HCT116 (cell line): Measurements from ENCODE around the gene CENPC. TPM values are rescaled to one million over a fixed set of nuclear protein-coding genes. Genes with fewer than 3 reads are reported as not detected.

Source experiments
- ATAC-seq: fragments of 200-7000 bp; cut with Tn5 transposase; 2 replicates; pipeline ENCODE4 v1.9.1; 2020; ENCODE audit warnings: mild to moderate bottlenecking, moderate library complexity
- BruUV-seq: library from RNA; stranded (reverse); fragments of 400-500 nt; replicated peaks from 2 replicates; lab custom pipeline; 2021; lab: Mats Ljungman, UMichigan
- CTCF ChIA-PET: fragments of 300-600 bp; sonication (Branson Sonifier 250); formaldehyde crosslinking; loops from one replicate; lab custom pipeline; 2021; ENCODE audit warnings: antibody characterized with exemption; lab: Charles Lee
- POLR2A ChIA-PET: fragments of 300-600, 350-600 bp; sonication (Branson Sonifier 250); formaldehyde crosslinking; loops from one replicate; lab custom pipeline; 2021; ENCODE audit warnings: antibody characterized with exemption; lab: Charles Lee
- RAD21 ChIA-PET, 2 experiments: fragments of 300-600 bp; sonication (Branson Sonifier 250); formaldehyde crosslinking; loops; one replicate each; lab custom pipeline; 2023; ENCODE audit warnings: low total read pairs in 2 of 2; ENCODE audit not compliant: uncharacterized antibody in 2 of 2, unreplicated experiment in 2 of 2, low non-redundant PET in 1 of 2; lab: Charles Lee
- DNase-seq: peaks from one replicate; pipeline ENCODE4 v3.0.0-alpha.2; 2010; ENCODE audit warnings: low read depth, low spot score
- H2AFZ ChIP-seq: fragments of 200-600 bp; shearing (Covaris generic), sonication (generic); 2 replicates; pipeline ENCODE4 v1.6.1; 2017; ENCODE audit warnings: low read depth, mixed run types, mixed read lengths, antibody characterized with exemption, low read length; ENCODE audit not compliant: poor library complexity, severe bottlenecking
- H3K27ac ChIP-seq: 2 replicates; pipeline ENCODE4 v1.5.1; 2012; ENCODE audit warnings: low read depth, low read length
- H3K27me3 ChIP-seq: fragments of 200-600 bp; sonication (generic); 2 replicates; pipeline ENCODE4 v1.6.1; 2016; ENCODE audit warnings: mixed run types, low read length, mixed read lengths; ENCODE audit not compliant: insufficient read depth
- H3K36me3 ChIP-seq, 2 experiments: fragments of 200-500 bp in 1 of 2; fragments of 200-600 bp in 1 of 2; sonication (Bioruptor generic) in 1 of 2; sonication (generic) in 1 of 2; 2 replicates each; pipeline versions ENCODE4 v1.5.1 to v1.6.1; 2014 to 2016; ENCODE audit warnings: low read length in 2 of 2, inconsistent platforms in 1 of 2, mixed read lengths in 1 of 2, mixed run types in 1 of 2; ENCODE audit not compliant: insufficient read depth in 2 of 2, control insufficient read depth in 1 of 2
- H3K4me1 ChIP-seq, 2 experiments: fragments of 200-600 bp in 1 of 2; sonication (generic) in 1 of 2; 2 replicates each; pipeline versions ENCODE4 v1.5.1 to v1.6.1; 2012 to 2017; ENCODE audit warnings: low read length in 2 of 2, inconsistent platforms in 1 of 2, mild to moderate bottlenecking in 1 of 2, mixed read lengths in 1 of 2, mixed run types in 1 of 2, moderate library complexity in 1 of 2; ENCODE audit not compliant: insufficient read depth in 2 of 2, control insufficient read depth in 1 of 2
- H3K4me2 ChIP-seq: fragments of 200-600 bp; sonication (generic); 2 replicates; pipeline ENCODE4 v1.6.1; 2017; ENCODE audit warnings: mixed run types, low read length, mixed read lengths
- H3K4me3 ChIP-seq, 2 experiments: fragments of 200-600 bp in 1 of 2; sonication (generic) in 1 of 2; replicated peaks in 1 of 2; 2 replicates each; pipeline ENCODE4 v1.5.1; 2011 to 2016; ENCODE audit warnings: low read length in 2 of 2, control low read depth in 1 of 2, low read depth in 1 of 2, mild to moderate bottlenecking in 1 of 2, mixed read lengths in 1 of 2, mixed run types in 1 of 2
- H3K79me2 ChIP-seq: fragments of 200-600 bp; sonication (generic); 2 replicates; pipeline ENCODE4 v1.6.1; 2017; ENCODE audit warnings: mild to moderate bottlenecking, mixed run types, low read length, moderate library complexity, mixed read lengths; ENCODE audit not compliant: insufficient read depth
- H3K9ac ChIP-seq: fragments of 200-600 bp; sonication (generic); 2 replicates; pipeline ENCODE4 v1.6.1; 2016; ENCODE audit warnings: low read length, mixed read lengths
- H3K9me2 ChIP-seq: fragments of 200-600 bp; sonication (generic), shearing (Covaris generic); 2 replicates; pipeline ENCODE4 v1.6.1; 2017; ENCODE audit warnings: mixed run types, mild to moderate bottlenecking, moderate library complexity; ENCODE audit not compliant: insufficient read depth
- H3K9me3 ChIP-seq, 2 experiments: fragments of 200-500 bp in 1 of 2; fragments of 200-600 bp in 1 of 2; sonication (Bioruptor generic) in 1 of 2; sonication (generic) in 1 of 2; 2 replicates each; pipeline ENCODE4 v1.6.1; 2014 to 2017; ENCODE audit warnings: low read length in 2 of 2, mixed read lengths in 2 of 2, inconsistent platforms in 1 of 2, low read depth in 1 of 2, mild to moderate bottlenecking in 1 of 2, mixed run types in 1 of 2, moderate library complexity in 1 of 2; ENCODE audit not compliant: control insufficient read depth in 1 of 2, insufficient read depth in 1 of 2
- H4K20me1 ChIP-seq: fragments of 200-600 bp; sonication (generic), shearing (Covaris generic); 2 replicates; pipeline ENCODE4 v1.6.1; 2017; ENCODE audit warnings: mixed run types, mild to moderate bottlenecking, moderate library complexity; ENCODE audit not compliant: insufficient read depth
- CBX3 ChIP-seq: IDR thresholded peaks from 2 replicates; pipeline ENCODE4 v1.6.1; 2012; ENCODE audit warnings: low read depth
- EZH2phosphoT487 ChIP-seq: fragments of 200-600 bp; IDR thresholded peaks from 2 replicates; pipeline ENCODE4 v1.6.1; 2018; ENCODE audit warnings: antibody characterized with exemption, borderline replicate concordance
- FOSL1 ChIP-seq: IDR thresholded peaks from 2 replicates; pipeline ENCODE4 v1.6.1; 2012; ENCODE audit warnings: low read depth
- JUND ChIP-seq: IDR thresholded peaks from 2 replicates; pipeline ENCODE4 v1.6.1; 2012
- POLR2A ChIP-seq: IDR thresholded peaks from 2 replicates; pipeline ENCODE4 v1.7.0; 2011; ENCODE audit warnings: borderline replicate concordance; ENCODE audit not compliant: insufficient read depth, insufficient read length; ENCODE audit errors: extremely low read depth
- POLR2AphosphoS5 ChIP-seq: IDR thresholded peaks from 2 replicates; pipeline ENCODE4 v1.6.1; 2011; ENCODE audit warnings: mild to moderate bottlenecking, low read depth, low read length, moderate library complexity
- RAD21 ChIP-seq: IDR thresholded peaks from 2 replicates; pipeline ENCODE4 v1.6.1; 2012; ENCODE audit warnings: low read depth, mild to moderate bottlenecking
- SIN3A ChIP-seq: IDR thresholded peaks from 2 replicates; pipeline ENCODE4 v1.6.1; 2012; ENCODE audit warnings: low read depth
- SP1 ChIP-seq: IDR thresholded peaks from 2 replicates; pipeline ENCODE4 v1.6.1; 2012; ENCODE audit warnings: low read depth
- SRF ChIP-seq: IDR thresholded peaks from 2 replicates; pipeline ENCODE4 v1.6.1; 2012; ENCODE audit warnings: low read depth
- TCF7L2 ChIP-seq: IDR thresholded peaks from 2 replicates; pipeline ENCODE4 v1.7.0; 2011; ENCODE audit warnings: borderline replicate concordance, inconsistent platforms; ENCODE audit not compliant: insufficient read depth, insufficient read length; ENCODE audit errors: extremely low read depth
- ZFX ChIP-seq: fragments of 450-650 bp; IDR thresholded peaks from 2 replicates; pipeline ENCODE4 v1.6.1; 2017
- ZNF274 ChIP-seq: fragments of 200-500 bp; sonication (Bioruptor generic); IDR thresholded peaks from 2 replicates; pipeline ENCODE4 v1.6.1; 2014; ENCODE audit warnings: mild to moderate bottlenecking, low read depth, low read length, inconsistent platforms
- intact Hi-C: fragments of 100-400 bp; cut with micrococcal nuclease; formaldehyde crosslinking; loops from 2 replicates; pipeline ENCODE4 v1.10.0; 2022
- total RNA-seq: library from RNA; stranded (reverse); gene quantifications from one replicate; pipeline ENCODE4 v1.2.1, GENCODE V29; 2021; ENCODE audit not compliant: unreplicated experiment
- TF ChIP-seq, protein P1 (sequence below): IDR thresholded peaks from 2 replicates; pipeline ENCODE4 v1.6.1; 2011; ENCODE audit warnings: mild to moderate bottlenecking, low read length, moderate library complexity; ENCODE audit not compliant: insufficient replicate concordance; ENCODE audit errors: extremely low read depth
- TF ChIP-seq, protein P2 (sequence below), 3 experiments: fragments of 200-600 bp in 1 of 3; sonication (generic) in 1 of 3; IDR thresholded peaks in 2 of 3; conservative IDR thresholded peaks in 1 of 3; 2 replicates each; pipeline ENCODE4 v1.5.1; 2012 to 2017; ENCODE audit warnings: low read depth in 2 of 3, low read length in 2 of 3, antibody characterized with exemption in 1 of 3, borderline replicate concordance in 1 of 3, control low read depth in 1 of 3, mild to moderate bottlenecking in 1 of 3, mixed read lengths in 1 of 3, mixed run types in 1 of 3, moderate library complexity in 1 of 3; ENCODE audit not compliant: insufficient read depth in 1 of 3
- TF ChIP-seq, protein P3 (sequence below): IDR thresholded peaks from 2 replicates; pipeline ENCODE4 v1.6.1; 2012; ENCODE audit warnings: low read depth

The CENPC gene
- total RNA-seq, 1 experiment from 2014 or later: 15.4 TPM

DNA sequence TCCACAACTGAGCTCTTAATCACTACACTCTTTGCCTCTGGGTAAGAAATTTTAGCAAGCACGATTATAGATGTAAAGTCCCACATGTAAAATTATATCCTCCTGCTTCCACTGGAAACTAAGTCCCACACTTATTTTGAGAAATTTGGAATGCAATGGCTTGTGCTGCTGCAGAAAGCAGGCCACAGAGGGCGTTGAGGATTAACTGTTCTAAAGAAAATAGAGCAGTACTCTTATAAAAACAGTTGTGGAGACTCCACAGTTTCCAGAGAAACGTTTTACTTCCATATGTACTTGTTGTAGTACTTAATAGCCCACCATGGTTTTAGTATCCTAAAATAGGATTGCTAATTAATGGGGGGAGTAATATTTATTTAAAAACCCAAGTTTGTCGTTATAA lies 1.7 kb upstream of the CENPC start:
- Histone ChIP-seq H3K4me1 (peaks cover 5 to 11% of the 10 kb centered on the region in 2 experiments; a peak in 3 of 4 replicates), H3K79me2 (peaks cover 28% of the 10 kb centered on the region), H3K4me3 (no peak overlapping the region), H3K27ac (no peak overlapping the region), H2AFZ (peak overlapping the region; percentile 13), H3K9ac (no peak overlapping the region), H4K20me1 (no peaks in the 10 kb centered on the region), H3K9me2 (no peaks in the 10 kb centered on the region), H3K9me3 (no peaks in the 10 kb centered on the region), H3K36me3 (peaks cover 0 to 3% of the 10 kb centered on the region in 2 experiments; a peak in 1 of 4 replicates), H3K4me2 (no peak overlapping the region), H3K27me3 (no peaks in the 10 kb centered on the region)
- RAD21 ChIA-PET: no interaction called here
- CTCF ChIA-PET: interaction anchor here (1.1 kb wide), 1 partner anchor 364 kb away, joined by 3 read pairs; no protein-coding TSS in a partner anchor
- DNase-seq (no peak), ATAC-seq (no peak)
- intact Hi-C loops: no loop called here
- TF ChIP-seq FOSL1: no peak
- TF ChIP-seq RAD21: no peak
- TF ChIP-seq CBX3: no peak
- no peak for TF ChIP-seq POLR2A
- no peak for TF ChIP-seq ZNF274
- no peak for TF ChIP-seq SP1
- no peak for TF ChIP-seq POLR2AphosphoS5
- TF ChIP-seq JUND: no peak
- no peak for TF ChIP-seq TCF7L2
- no peak for TF ChIP-seq SRF
- TF ChIP-seq ZFX: no peak
- TF ChIP-seq EZH2phosphoT487: no peak
- TF ChIP-seq, protein P1, sequence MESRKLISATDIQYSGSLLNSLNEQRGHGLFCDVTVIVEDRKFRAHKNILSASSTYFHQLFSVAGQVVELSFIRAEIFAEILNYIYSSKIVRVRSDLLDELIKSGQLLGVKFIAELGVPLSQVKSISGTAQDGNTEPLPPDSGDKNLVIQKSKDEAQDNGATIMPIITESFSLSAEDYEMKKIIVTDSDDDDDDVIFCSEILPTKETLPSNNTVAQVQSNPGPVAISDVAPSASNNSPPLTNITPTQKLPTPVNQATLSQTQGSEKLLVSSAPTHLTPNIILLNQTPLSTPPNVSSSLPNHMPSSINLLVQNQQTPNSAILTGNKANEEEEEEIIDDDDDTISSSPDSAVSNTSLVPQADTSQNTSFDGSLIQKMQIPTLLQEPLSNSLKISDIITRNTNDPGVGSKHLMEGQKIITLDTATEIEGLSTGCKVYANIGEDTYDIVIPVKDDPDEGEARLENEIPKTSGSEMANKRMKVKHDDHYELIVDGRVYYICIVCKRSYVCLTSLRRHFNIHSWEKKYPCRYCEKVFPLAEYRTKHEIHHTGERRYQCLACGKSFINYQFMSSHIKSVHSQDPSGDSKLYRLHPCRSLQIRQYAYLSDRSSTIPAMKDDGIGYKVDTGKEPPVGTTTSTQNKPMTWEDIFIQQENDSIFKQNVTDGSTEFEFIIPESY: no peak
- TF ChIP-seq, protein P2, sequence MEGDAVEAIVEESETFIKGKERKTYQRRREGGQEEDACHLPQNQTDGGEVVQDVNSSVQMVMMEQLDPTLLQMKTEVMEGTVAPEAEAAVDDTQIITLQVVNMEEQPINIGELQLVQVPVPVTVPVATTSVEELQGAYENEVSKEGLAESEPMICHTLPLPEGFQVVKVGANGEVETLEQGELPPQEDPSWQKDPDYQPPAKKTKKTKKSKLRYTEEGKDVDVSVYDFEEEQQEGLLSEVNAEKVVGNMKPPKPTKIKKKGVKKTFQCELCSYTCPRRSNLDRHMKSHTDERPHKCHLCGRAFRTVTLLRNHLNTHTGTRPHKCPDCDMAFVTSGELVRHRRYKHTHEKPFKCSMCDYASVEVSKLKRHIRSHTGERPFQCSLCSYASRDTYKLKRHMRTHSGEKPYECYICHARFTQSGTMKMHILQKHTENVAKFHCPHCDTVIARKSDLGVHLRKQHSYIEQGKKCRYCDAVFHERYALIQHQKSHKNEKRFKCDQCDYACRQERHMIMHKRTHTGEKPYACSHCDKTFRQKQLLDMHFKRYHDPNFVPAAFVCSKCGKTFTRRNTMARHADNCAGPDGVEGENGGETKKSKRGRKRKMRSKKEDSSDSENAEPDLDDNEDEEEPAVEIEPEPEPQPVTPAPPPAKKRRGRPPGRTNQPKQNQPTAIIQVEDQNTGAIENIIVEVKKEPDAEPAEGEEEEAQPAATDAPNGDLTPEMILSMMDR (IDR thresholded peaks at IDR 0.05 in 2 of 3, conservative IDR thresholded peaks at IDR 0.05 in 1 of 3; ENCODE audit: borderline replicate concordance in 1 of 3, insufficient read depth in 1 of 3, low read depth in 2 of 3, low read length in 2 of 3): no peak
- TF ChIP-seq SIN3A: no peak
- TF ChIP-seq, protein P3, sequence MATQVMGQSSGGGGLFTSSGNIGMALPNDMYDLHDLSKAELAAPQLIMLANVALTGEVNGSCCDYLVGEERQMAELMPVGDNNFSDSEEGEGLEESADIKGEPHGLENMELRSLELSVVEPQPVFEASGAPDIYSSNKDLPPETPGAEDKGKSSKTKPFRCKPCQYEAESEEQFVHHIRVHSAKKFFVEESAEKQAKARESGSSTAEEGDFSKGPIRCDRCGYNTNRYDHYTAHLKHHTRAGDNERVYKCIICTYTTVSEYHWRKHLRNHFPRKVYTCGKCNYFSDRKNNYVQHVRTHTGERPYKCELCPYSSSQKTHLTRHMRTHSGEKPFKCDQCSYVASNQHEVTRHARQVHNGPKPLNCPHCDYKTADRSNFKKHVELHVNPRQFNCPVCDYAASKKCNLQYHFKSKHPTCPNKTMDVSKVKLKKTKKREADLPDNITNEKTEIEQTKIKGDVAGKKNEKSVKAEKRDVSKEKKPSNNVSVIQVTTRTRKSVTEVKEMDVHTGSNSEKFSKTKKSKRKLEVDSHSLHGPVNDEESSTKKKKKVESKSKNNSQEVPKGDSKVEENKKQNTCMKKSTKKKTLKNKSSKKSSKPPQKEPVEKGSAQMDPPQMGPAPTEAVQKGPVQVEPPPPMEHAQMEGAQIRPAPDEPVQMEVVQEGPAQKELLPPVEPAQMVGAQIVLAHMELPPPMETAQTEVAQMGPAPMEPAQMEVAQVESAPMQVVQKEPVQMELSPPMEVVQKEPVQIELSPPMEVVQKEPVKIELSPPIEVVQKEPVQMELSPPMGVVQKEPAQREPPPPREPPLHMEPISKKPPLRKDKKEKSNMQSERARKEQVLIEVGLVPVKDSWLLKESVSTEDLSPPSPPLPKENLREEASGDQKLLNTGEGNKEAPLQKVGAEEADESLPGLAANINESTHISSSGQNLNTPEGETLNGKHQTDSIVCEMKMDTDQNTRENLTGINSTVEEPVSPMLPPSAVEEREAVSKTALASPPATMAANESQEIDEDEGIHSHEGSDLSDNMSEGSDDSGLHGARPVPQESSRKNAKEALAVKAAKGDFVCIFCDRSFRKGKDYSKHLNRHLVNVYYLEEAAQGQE: no peak
- no TSS peak for BruUV-seq
- POLR2A ChIA-PET: no interaction called here
